Cardiac fibroblast (primary cell): ENCODE results near the gene NMNAT2.
A peak's percentile ranks its signal among the peaks of the same experiment; 100 is the strongest.

Experiments used
- DNase-seq, 2 donors: peaks; one replicate each; pipeline versions ENCODE4 v3.0.0 to v3.0.0-alpha.2; 2010; ENCODE audit warnings: low read depth in 2 of 2
- H3K4me3 ChIP-seq, 2 donors: replicated peaks in 1 of 2; 1 replicate in 1 of 2; 2 replicates in 1 of 2; pipeline ENCODE4 v1.5.1; 2011; ENCODE audit warnings: low read depth in 2 of 2, low read length in 2 of 2, mild to moderate bottlenecking in 2 of 2, moderate library complexity in 1 of 2
- CTCF ChIP-seq: IDR thresholded peaks from one replicate; pipeline ENCODE4 v1.5.1; 2011; ENCODE audit warnings: low read depth, mild to moderate bottlenecking, low read length, inconsistent platforms

Gene NMNAT2

GRCh38 chr1:183198463-183198862 is 219.7 kb downstream of the NMNAT2 start:
- DNase-seq = peak; percentile 86 to 95
- H3K4me3 ChIP-seq = no peak overlapping the region
- TF ChIP-seq CTCF = no peak
